GM12875 (cell line): Measurements from ENCODE around the gene AFF2.
A peak's percentile ranks its signal among the peaks of the same experiment; 100 is the strongest.

Source experiments
- H3K4me3 ChIP-seq: one replicate; pipeline ENCODE4 v1.5.1; 2011; ENCODE audit warnings: low read depth, low read length, control low read depth
- TF ChIP-seq, protein P1 (sequence below): IDR thresholded peaks from 2 replicates; pipeline ENCODE4 v1.5.1; 2011; ENCODE audit warnings: low read depth, mild to moderate bottlenecking, control low read depth, inconsistent platforms, low read length, moderate library complexity, borderline replicate concordance; ENCODE audit not compliant: insufficient read depth

The AFF2 gene

DNA sequence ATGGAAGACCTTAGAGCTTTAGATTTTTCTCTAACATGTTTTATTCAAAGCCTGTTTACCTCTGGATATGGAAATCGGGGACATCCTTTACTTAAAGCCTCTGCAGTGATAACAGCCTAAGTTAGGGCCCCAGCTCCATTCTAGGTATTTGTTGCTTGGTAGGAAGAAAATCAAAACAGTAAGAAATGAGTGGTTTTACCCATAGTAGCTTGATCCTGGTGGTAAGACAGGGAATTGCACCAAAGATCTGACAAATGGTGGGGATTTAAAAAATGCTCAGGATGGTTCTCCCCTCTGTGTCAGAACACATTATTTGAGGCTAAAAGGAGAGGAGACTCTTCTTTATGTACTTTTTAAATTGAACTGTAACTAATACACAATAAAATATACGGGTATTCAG, 52.4 kb downstream of the AFF2 start:
- TF ChIP-seq, protein P1, sequence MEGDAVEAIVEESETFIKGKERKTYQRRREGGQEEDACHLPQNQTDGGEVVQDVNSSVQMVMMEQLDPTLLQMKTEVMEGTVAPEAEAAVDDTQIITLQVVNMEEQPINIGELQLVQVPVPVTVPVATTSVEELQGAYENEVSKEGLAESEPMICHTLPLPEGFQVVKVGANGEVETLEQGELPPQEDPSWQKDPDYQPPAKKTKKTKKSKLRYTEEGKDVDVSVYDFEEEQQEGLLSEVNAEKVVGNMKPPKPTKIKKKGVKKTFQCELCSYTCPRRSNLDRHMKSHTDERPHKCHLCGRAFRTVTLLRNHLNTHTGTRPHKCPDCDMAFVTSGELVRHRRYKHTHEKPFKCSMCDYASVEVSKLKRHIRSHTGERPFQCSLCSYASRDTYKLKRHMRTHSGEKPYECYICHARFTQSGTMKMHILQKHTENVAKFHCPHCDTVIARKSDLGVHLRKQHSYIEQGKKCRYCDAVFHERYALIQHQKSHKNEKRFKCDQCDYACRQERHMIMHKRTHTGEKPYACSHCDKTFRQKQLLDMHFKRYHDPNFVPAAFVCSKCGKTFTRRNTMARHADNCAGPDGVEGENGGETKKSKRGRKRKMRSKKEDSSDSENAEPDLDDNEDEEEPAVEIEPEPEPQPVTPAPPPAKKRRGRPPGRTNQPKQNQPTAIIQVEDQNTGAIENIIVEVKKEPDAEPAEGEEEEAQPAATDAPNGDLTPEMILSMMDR: peak; percentile 34; the same call in 1 of the 2 replicates
- H3K4me3 ChIP-seq: no peak overlapping the region

GRCh38 chrX:148555101-148555500, 54.7 kb downstream of the AFF2 start:
- TF ChIP-seq, protein P1: no peak
- H3K4me3 ChIP-seq: no peak overlapping the region

DNA sequence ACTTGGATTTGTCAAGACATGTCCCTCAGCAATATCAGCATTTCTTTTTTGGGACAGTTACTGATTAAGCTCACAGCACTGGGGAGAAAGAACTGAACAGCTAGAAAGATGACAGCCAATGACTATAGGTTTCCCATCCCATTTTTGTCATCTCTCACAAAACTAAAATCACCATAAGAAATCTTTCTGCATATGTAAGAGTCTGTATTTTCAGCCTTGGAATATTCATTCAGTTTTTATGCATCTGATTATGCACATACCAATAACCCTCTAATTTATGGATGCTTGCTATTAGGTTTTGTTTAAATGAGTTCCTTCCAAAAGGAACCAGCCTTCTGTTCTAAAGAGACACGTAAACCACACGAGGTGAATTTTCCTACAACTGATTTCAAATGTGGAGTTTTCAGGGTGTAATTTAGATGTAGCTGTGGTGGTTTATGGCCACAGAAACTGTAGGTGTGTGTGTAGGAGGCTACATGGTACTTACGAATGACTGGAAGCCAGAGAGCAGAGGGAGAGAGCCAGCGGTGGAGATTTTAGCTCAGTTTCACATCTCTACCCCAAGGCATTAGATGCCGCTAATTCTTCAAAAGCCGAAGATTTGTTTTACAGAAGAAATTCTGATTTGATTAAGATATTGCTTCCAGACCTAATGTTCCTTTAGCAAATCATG, 55.3 kb downstream of the AFF2 start:
- no peak overlapping the region for H3K4me3 ChIP-seq
- TF ChIP-seq, protein P1: no peak

GRCh38 chrX:148556498-148556897, 56.1 kb downstream of the AFF2 start:
- TF ChIP-seq, protein P1: no peak

DNA sequence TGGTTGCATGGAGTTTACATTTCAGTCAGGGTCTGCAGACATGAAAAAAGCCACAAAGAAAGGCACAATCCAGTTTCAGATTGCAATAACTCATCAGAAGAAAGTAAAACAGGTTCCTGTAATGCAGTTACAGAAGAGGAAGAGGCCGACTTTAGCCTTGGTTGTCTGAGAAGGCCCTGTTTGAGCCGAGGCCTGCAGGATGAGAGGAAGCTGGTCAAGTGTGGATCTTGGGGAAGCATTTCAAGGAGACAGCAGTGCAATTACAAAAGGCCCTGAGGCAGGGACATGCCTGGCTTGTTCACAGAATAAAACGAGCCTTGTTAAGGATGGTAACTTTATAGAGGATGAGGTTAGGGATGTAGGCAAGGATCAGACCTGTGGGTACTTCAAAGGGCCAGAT, 62.4 kb downstream of the AFF2 start:
- TF ChIP-seq, protein P1: no peak

More at GRCh38 chrX:148556498-148556897, 56.1 kb downstream of the AFF2 start:
- no peak overlapping the region for H3K4me3 ChIP-seq

GRCh38 chrX:148567229-148567628, 66.8 kb downstream of the AFF2 start:
- H3K4me3 ChIP-seq: no peak overlapping the region
- TF ChIP-seq, protein P1: no peak

More for the DNA sequence above, 62.4 kb downstream of the AFF2 start:
- no peak overlapping the region for H3K4me3 ChIP-seq

DNA sequence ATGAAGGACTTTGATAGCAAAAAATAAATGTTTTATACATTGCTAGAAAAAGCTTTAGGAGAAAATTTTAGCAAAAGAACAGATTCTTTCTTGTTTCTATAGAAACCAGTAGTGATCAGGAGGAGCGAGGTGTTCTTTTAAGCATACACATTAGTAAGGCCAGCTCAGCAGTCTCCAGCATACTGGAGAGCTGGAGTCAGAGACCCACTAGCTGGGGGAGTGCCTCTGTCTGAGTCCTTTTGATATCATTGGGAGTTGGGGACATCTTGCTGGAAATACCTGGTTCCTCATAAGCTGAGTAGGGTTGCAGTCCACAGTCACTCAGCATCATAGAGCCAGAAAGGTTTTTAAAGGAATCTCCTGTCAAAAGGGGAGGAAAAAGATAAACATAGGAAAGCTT, 67.4 kb downstream of the AFF2 start:
- H3K4me3 ChIP-seq: no peak overlapping the region
- TF ChIP-seq, protein P1: no peak
